HG02588 (cell line): ENCODE data around the gene LRRIQ1.
"Not testable (repeated sequence)": the region's sequence is repeated elsewhere in the genome, so short reads cannot be mapped to it uniquely, and the experiment has no call there.

Source experiments
- ATAC-seq: cut with Tn5 transposase; IDR thresholded peaks from one replicate; pipeline ENCODE4 v1.9.1; 2021; ENCODE audit warnings: mild to moderate bottlenecking, moderate library complexity; ENCODE audit not compliant: unreplicated experiment

LRRIQ1 gene

GRCh38 chr12:85183855-85184254 lies 147.7 kb downstream of the LRRIQ1 start:
- no peak for ATAC-seq

GRCh38 chr12:85186236-85186635 lies 150.1 kb downstream of the LRRIQ1 start:
- no peak for ATAC-seq

GRCh38 chr12:85188619-85189018 lies 152.5 kb downstream of the LRRIQ1 start:
- no peak for ATAC-seq

- ATAC-seq, result no peak
Measured at GRCh38 chr12:85190728-85191127, 154.6 kb downstream of the LRRIQ1 start.

GRCh38 chr12:85203809-85204208 lies 167.7 kb downstream of the LRRIQ1 start:
- ATAC-seq, result not testable (repeated sequence)

- ATAC-seq, result no peak
Measured at GRCh38 chr12:85206543-85206942, 170.4 kb downstream of the LRRIQ1 start.

GRCh38 chr12:85224339-85224738 lies 188.2 kb downstream of the LRRIQ1 start:
- not testable (repeated sequence) for ATAC-seq

GRCh38 chr12:85225501-85225900 lies 189.3 kb downstream of the LRRIQ1 start:
- no peak for ATAC-seq

- no peak for ATAC-seq
Measured at GRCh38 chr12:85237327-85237726, 201.2 kb downstream of the LRRIQ1 start.

- ATAC-seq, result no peak
Measured at GRCh38 chr12:85244561-85244960, 208.4 kb downstream of the LRRIQ1 start.

GRCh38 chr12:85253853-85254252 lies 217.7 kb downstream of the LRRIQ1 start:
- no peak for ATAC-seq

- ATAC-seq, result no peak
Measured at GRCh38 chr12:85257671-85258070, 221.5 kb downstream of the LRRIQ1 start.

GRCh38 chr12:85260447-85260846 lies 224.3 kb downstream of the LRRIQ1 start:
- no peak for ATAC-seq

GRCh38 chr12:85260896-85261295 lies 224.7 kb downstream of the LRRIQ1 start:
- no peak for ATAC-seq

GRCh38 chr12:85266356-85266755 lies 230.2 kb downstream of the LRRIQ1 start:
- no peak for ATAC-seq

- ATAC-seq, result peak; percentile 77
Measured at GRCh38 chr12:85273381-85274314, 237.5 kb downstream of the LRRIQ1 start.

GRCh38 chr12:85274315-85274651 lies 238.1 kb downstream of the LRRIQ1 start:
- no peak for ATAC-seq

- ATAC-seq, result no peak
Measured at GRCh38 chr12:85275374-85275773, 239.2 kb downstream of the LRRIQ1 start.

GRCh38 chr12:85277191-85277590 lies 241.0 kb downstream of the LRRIQ1 start:
- no peak for ATAC-seq

- ATAC-seq, result no peak
Measured at GRCh38 chr12:85277900-85278597, 241.9 kb downstream of the LRRIQ1 start.

- ATAC-seq, result no peak
Measured at GRCh38 chr12:85278598-85279448, 242.7 kb downstream of the LRRIQ1 start.
